ENCODE results near the gene ARHGAP11A. TPM values are rescaled to one million over a fixed set of nuclear protein-coding genes. Genes with fewer than 3 reads are reported as not detected.

ARHGAP11A gene
- total and polyA plus RNA-seq, 2 donors, result 4.4 to 25.2 TPM

Other genes with a start within 250 kb of the ARHGAP11A start
- 0.28 TPM for gene GOLGA8K, start 212.2 kb upstream of the ARHGAP11A start, total RNA-seq
- gene GOLGA8K, start 212.2 kb upstream of the ARHGAP11A start, polyA plus RNA-seq, result 0.37 TPM
- 0.33 TPM for gene GOLGA8O, start 159.9 kb upstream of the ARHGAP11A start, total RNA-seq
- gene GOLGA8O, start 159.9 kb upstream of the ARHGAP11A start, polyA plus RNA-seq, result 0.21 TPM
- gene GOLGA8N, start 22.0 kb upstream of the ARHGAP11A start, total RNA-seq, result 2.2 TPM
- gene GOLGA8N, start 22.0 kb upstream of the ARHGAP11A start, polyA plus RNA-seq, result 13.8 TPM
- 2.0 TPM for gene SCG5, start 26.2 kb downstream of the ARHGAP11A start, total RNA-seq
- gene SCG5, start 26.2 kb downstream of the ARHGAP11A start, polyA plus RNA-seq, result 3.4 TPM
- gene GREM1, start 102.5 kb downstream of the ARHGAP11A start, total RNA-seq, result 0.14 TPM
- 0.34 TPM for gene GREM1, start 102.5 kb downstream of the ARHGAP11A start, polyA plus RNA-seq

Data from thymus (tissue), 2 donors.